H1 (cell line): ENCODE data around the gene USP3. TPM values are rescaled to one million over a fixed set of nuclear protein-coding genes. Genes with fewer than 3 reads are reported as not detected.

Experiments used
- HDAC2 ChIP-seq, 2 experiments: fragments of 300-600 bp in 1 of 2; sonication (generic) in 1 of 2; IDR thresholded peaks; 2 replicates each; pipeline ENCODE4 v1.6.1; 2011 to 2012; ENCODE audit warnings: low read depth in 2 of 2, low read length in 2 of 2, mild to moderate bottlenecking in 2 of 2, moderate library complexity in 2 of 2, borderline replicate concordance in 1 of 2, inconsistent platforms in 1 of 2
- SIN3A ChIP-seq, 2 experiments: IDR thresholded peaks in 1 of 2; conservative IDR thresholded peaks in 1 of 2; 2 replicates each; pipeline ENCODE4 v1.6.1; 2011 to 2012; ENCODE audit warnings: low read length in 2 of 2, improper control_type of control experiment in 1 of 2, low read depth in 1 of 2, mild to moderate bottlenecking in 1 of 2
- ZNF274 ChIP-seq: IDR thresholded peaks from 2 replicates; pipeline ENCODE4 v1.7.0; 2012; ENCODE audit warnings: low read length, borderline replicate concordance; ENCODE audit errors: extremely low read depth
- polyA plus RNA-seq, 7 experiments: library from polyadenylated mRNA; depleted of rRNA in 3 of 7; stranded (reverse) in 5 of 7; unstranded in 2 of 7; fragments of >200 nt in 5 of 7; fragments of 200-250 nt in 2 of 7; gene quantifications; 1 replicate in 5 of 7; 2 replicates in 1 of 7; 4 replicates in 1 of 7; pipeline versions ENCODE4 v1.2.1 to v1.2.3, GENCODE V29; 2011 to 2013; ENCODE audit warnings: missing spikeins in 2 of 7, mixed read lengths in 2 of 7
- total RNA-seq: library from RNA; stranded (reverse); fragmentation: NEBNext Ultra II Directional; extraction: Animal tissue kit (Norgen Biotek cat#: 25700); gene quantifications from 2 replicates; pipeline ENCODE4 v1.2.1, GENCODE V29; 2021

The USP3 gene
- total and polyA plus RNA-seq, 2 of the 8 experiments (the other 6 are each of a cell fraction or from before 2014, with no cell fraction given): 15.5 to 16.2 TPM

GRCh38 chr15:63575312-63575711 is 70.9 kb downstream of the USP3 start (continued):
- TF ChIP-seq HDAC2 (IDR thresholded peaks at IDR 0.05; ENCODE audit: borderline replicate concordance in 1 of 2, low read depth in 2 of 2, low read length in 2 of 2) (no peak), SIN3A (conservative IDR thresholded peaks at IDR 0.05 in 1 of 2, IDR thresholded peaks at IDR 0.05 in 1 of 2; ENCODE audit: low read depth in 1 of 2, low read length in 2 of 2) (no peak), ZNF274 (no peak)
- TF ChIP-seq, all 59 proteins: peak for 0
